CD4-positive, CD25-positive, alpha-beta regulatory T cell (primary cell): ENCODE data around the gene ATP6V0E1. TPM values are rescaled to one million over a fixed set of nuclear protein-coding genes. Genes with fewer than 3 reads are reported as not detected.
A peak's percentile ranks its signal among the peaks of the same experiment; 100 is the strongest.
"Not testable (repeated sequence)": the region's sequence is repeated elsewhere in the genome, so short reads cannot be mapped to it uniquely, and the experiment has no call there.

Source experiments
- ATAC-seq, 2 donors: fragments of 150-1000 bp; cut with Tn5 transposase; one replicate each; pipeline ENCODE4 v1.10.0; 2021; ENCODE audit warnings: low read depth in 2 of 2, moderate number of reproducible peaks in 2 of 2, moderate library complexity in 1 of 2
- DNase-seq, 3 donors: peaks; one replicate each; pipeline versions ENCODE4 v3.0.0 to v3.0.0-alpha.2; 2012 to 2022; ENCODE audit warnings: mixed read lengths in 1 of 3
- H3K27ac ChIP-seq: one replicate; pipeline ENCODE4 v1.7.0; 2013; ENCODE audit warnings: mild to moderate bottlenecking, low read length; ENCODE audit not compliant: insufficient read depth, poor library complexity, severe bottlenecking
- H3K27me3 ChIP-seq: one replicate; pipeline ENCODE4 v1.7.0; 2013; ENCODE audit warnings: low read length; ENCODE audit not compliant: control insufficient read depth, insufficient read depth
- H3K36me3 ChIP-seq: one replicate; pipeline ENCODE4 v1.7.0; 2013; ENCODE audit warnings: mild to moderate bottlenecking, low read length, moderate library complexity; ENCODE audit not compliant: control insufficient read depth, insufficient read depth
- H3K4me1 ChIP-seq: 2 replicates; pipeline ENCODE4 v1.7.0; 2013; ENCODE audit warnings: mild to moderate bottlenecking, low read length; ENCODE audit not compliant: insufficient read depth, control insufficient read depth, poor library complexity, severe bottlenecking
- H3K4me3 ChIP-seq: one replicate; pipeline ENCODE4 v1.7.0; 2013; ENCODE audit warnings: low read depth, mild to moderate bottlenecking, low read length, moderate library complexity
- H3K9me3 ChIP-seq, 2 experiments: 1 replicate in 1 of 2; 2 replicates in 1 of 2; pipeline ENCODE4 v1.7.0; 2013; ENCODE audit warnings: low read length in 2 of 2, mild to moderate bottlenecking in 1 of 2, moderate library complexity in 1 of 2; ENCODE audit not compliant: control insufficient read depth in 2 of 2
- H3K27ac Mint-ChIP-seq, 3 donors: one replicate each; pipeline ENCODE4 v1.8.0; 2020 to 2022; ENCODE audit warnings: mild to moderate bottlenecking in 3 of 3, mixed read lengths in 3 of 3, moderate library complexity in 2 of 3
- H3K27me3 Mint-ChIP-seq: one replicate; pipeline ENCODE4 v1.8.0; 2022; ENCODE audit warnings: mild to moderate bottlenecking, mixed read lengths
- H3K36me3 Mint-ChIP-seq: one replicate; pipeline ENCODE4 v1.8.0; 2020; ENCODE audit warnings: mixed read lengths
- H3K4me1 Mint-ChIP-seq, 4 donors: one replicate each; pipeline ENCODE4 v1.8.0; 2020 to 2022; ENCODE audit warnings: mixed read lengths in 4 of 4, mild to moderate bottlenecking in 1 of 4
- H3K4me3 Mint-ChIP-seq, 4 donors: one replicate each; pipeline ENCODE4 v1.8.0; 2020 to 2022; ENCODE audit warnings: mild to moderate bottlenecking in 4 of 4, mixed read lengths in 4 of 4, moderate library complexity in 3 of 4
- H3K9me3 Mint-ChIP-seq, 7 donors: one replicate each; pipeline ENCODE4 v1.8.0; 2020 to 2022; ENCODE audit warnings: mixed read lengths in 7 of 7, mild to moderate bottlenecking in 3 of 7, moderate library complexity in 2 of 7
- polyA plus RNA-seq, 4 donors: library from polyadenylated mRNA; unstranded; fragments of 300-500 nt; fragmentation: Illumina TruSeq; gene quantifications; one replicate each; pipeline ENCODE4 v1.2.3, GENCODE V29; 2021
- total RNA-seq: library from RNA; stranded (reverse); gene quantifications from one replicate; pipeline ENCODE4 v1.2.3, GENCODE V29; 2022

The ATP6V0E1 gene
- total and polyA plus RNA-seq, 5 donors from 2014 or later, result 106 to 691 (median 499) TPM

- Histone ChIP-seq H3K27me3 (no peaks in the 10 kb centered on the region), H3K4me1 (peaks cover 8% of the 10 kb centered on the region), H3K9me3 (no peaks in the 10 kb centered on the region), H3K4me3 (no peak overlapping the region), H3K27ac (no peak overlapping the region), H3K36me3 (no peaks in the 10 kb centered on the region)
- ATAC-seq (no peak), DNase-seq (no peak)
- no peaks in the 10 kb centered on the region for H3K27me3 Mint-ChIP-seq
- no peaks in the 10 kb centered on the region for H3K36me3 Mint-ChIP-seq
- H3K9me3 Mint-ChIP-seq, result no peaks in the 10 kb centered on the region
- no peak overlapping the region for H3K27ac Mint-ChIP-seq
- no peak overlapping the region for H3K4me3 Mint-ChIP-seq
- peaks cover 10 to 30% (median 19%) of the 10 kb centered on the region in 4 donors for H3K4me1 Mint-ChIP-seq
Measured at GRCh38 chr5:173042763-173043107, 59.2 kb downstream of the ATP6V0E1 start.

DNA sequence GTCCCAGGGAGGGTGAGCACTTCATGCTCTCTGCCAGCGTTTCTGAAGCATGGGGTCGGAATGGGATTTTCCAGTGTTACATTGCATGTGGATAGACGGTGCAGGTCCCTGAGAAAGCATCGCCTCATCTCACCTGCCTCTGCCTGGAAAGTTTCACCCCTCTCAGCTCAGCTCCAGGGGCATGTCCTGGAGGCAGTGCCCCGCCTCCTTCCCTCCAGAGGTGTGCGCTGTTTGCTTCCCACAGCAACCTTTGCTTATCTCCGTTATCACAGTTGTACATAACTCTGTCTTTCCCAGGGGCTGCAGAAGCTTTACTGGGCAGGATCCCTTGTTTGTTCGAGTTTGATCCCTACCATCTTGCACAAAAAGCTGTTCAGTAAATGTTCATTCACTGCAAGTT lies 61.9 kb downstream of the ATP6V0E1 start:
- Mint-ChIP-seq H3K9me3 (no peaks in the 10 kb centered on the region), H3K27me3 (no peaks in the 10 kb centered on the region), H3K36me3 (no peaks in the 10 kb centered on the region), H3K27ac (no peak overlapping the region), H3K4me3 (no peak overlapping the region), H3K4me1 (peaks cover 0 to 6% (median 2%) of the 10 kb centered on the region in 4 donors)
- Histone ChIP-seq H3K4me1 (no peaks in the 10 kb centered on the region), H3K27ac (no peak overlapping the region), H3K36me3 (no peaks in the 10 kb centered on the region), H3K4me3 (no peak overlapping the region), H3K27me3 (peaks cover under 1% of the 10 kb centered on the region), H3K9me3 (no peaks in the 10 kb centered on the region)
- no peak for ATAC-seq
- DNase-seq, result no peak

DNA sequence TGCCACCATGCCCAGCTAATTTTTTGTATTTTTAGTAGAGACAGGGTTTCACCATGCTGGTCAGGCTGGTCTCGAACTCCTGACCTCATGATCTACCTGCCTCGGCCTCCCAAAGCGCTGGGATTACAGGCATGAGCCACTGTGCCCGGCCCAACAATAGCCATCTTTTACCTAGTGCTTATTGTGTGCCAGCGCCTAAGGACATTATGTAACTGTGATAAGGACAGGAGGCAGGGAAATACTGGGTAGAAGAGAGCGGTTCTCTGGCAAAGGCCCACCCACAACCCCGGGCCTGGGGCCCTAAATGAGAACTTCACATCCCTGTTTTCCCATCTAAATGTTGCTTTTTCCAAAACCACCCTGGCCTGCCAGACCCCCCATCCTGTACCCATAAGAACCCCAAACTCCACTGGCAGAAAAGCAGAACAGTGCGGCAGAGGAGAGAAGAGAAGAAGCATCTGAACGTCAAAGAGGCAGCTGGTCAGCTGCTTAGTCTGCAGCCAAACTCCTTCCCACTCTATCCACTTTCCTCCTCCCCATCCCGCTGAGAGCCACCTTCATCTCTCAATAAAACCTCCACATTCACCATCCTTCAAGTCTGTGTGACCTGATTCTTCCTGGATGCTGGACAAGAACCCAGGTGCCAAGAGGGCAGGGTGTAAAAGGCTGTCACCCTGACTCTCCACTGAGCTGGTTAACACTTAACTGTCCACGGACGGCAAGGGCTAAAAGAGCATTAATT lies 63.7 kb downstream of the ATP6V0E1 start:
- not testable (repeated sequence) for H3K4me3 ChIP-seq, H3K27me3 ChIP-seq, H3K4me3 Mint-ChIP-seq, H3K9me3 ChIP-seq, H3K4me1 Mint-ChIP-seq, H3K9me3 Mint-ChIP-seq, H3K36me3 Mint-ChIP-seq, H3K4me1 ChIP-seq, H3K27ac ChIP-seq, ATAC-seq, H3K36me3 ChIP-seq, DNase-seq
- Mint-ChIP-seq H3K27me3 (peaks cover 10% of the 10 kb centered on the region), H3K27ac (peak overlapping the region in 1 of 3 donors; percentile 23)

- H3K36me3 Mint-ChIP-seq, result no peaks in the 10 kb centered on the region
- Histone ChIP-seq H3K27ac (no peak overlapping the region), H3K4me3 (no peak overlapping the region), H3K27me3 (peaks cover 4% of the 10 kb centered on the region), H3K4me1 (no peaks in the 10 kb centered on the region), H3K9me3 (no peaks in the 10 kb centered on the region), H3K36me3 (no peaks in the 10 kb centered on the region)
- peak overlapping the region in 2 of 3 donors; percentile 23 to 75 for H3K27ac Mint-ChIP-seq
- no peak for DNase-seq
- H3K4me3 Mint-ChIP-seq, result no peak overlapping the region
- H3K4me1 Mint-ChIP-seq, result peaks cover 4 to 6% (median 4%) of the 10 kb centered on the region in 4 donors
- H3K27me3 Mint-ChIP-seq, result peaks cover 10% of the 10 kb centered on the region
- no peak for ATAC-seq
- H3K9me3 Mint-ChIP-seq, result no peaks in the 10 kb centered on the region
Measured at GRCh38 chr5:173047838-173048105, 64.2 kb downstream of the ATP6V0E1 start.

DNA sequence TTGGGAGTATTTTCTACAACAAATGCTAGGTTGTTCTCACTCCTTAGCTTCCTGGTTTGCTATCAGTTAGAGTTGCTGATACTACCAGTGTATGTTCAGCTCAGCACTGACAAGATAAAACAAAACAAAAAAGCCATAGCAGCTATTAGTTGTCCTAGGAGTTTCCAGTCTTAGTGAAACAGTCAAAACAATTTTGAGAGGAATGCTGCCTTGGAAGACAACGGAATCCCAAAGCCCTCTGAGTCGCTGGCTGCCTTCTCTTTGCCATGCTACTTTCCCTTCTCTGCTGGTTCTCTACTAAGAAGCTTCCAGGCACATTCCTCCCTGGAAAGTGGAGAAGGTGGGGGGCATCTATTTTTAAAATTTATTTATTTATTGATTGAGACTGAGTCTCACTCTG lies 67.2 kb downstream of the ATP6V0E1 start:
- Mint-ChIP-seq H3K36me3 (no peaks in the 10 kb centered on the region), H3K4me1 (peaks cover 10 to 26% (median 14%) of the 10 kb centered on the region in 4 donors), H3K27me3 (peaks cover 10% of the 10 kb centered on the region), H3K4me3 (no peak overlapping the region), H3K27ac (peak overlapping the region in 1 of 3 donors; percentile 52), H3K9me3 (no peaks in the 10 kb centered on the region)
- no peak for DNase-seq
- peaks cover 4% of the 10 kb centered on the region for H3K27me3 ChIP-seq
- ATAC-seq, result no peak
- no peaks in the 10 kb centered on the region for H3K36me3 ChIP-seq
- H3K9me3 ChIP-seq, result no peaks in the 10 kb centered on the region
- H3K4me3 ChIP-seq, result no peak overlapping the region
- no peak overlapping the region for H3K27ac ChIP-seq
- H3K4me1 ChIP-seq, result peaks cover 9% of the 10 kb centered on the region

GRCh38 chr5:173051746-173052145 lies 68.2 kb downstream of the ATP6V0E1 start:
- Histone ChIP-seq H3K27ac (no peak overlapping the region), H3K4me1 (peaks cover 10% of the 10 kb centered on the region), H3K27me3 (peaks cover 4% of the 10 kb centered on the region), H3K4me3 (no peak overlapping the region), H3K9me3 (no peaks in the 10 kb centered on the region), H3K36me3 (no peaks in the 10 kb centered on the region)
- no peak overlapping the region for H3K27ac Mint-ChIP-seq
- DNase-seq, result no peak
- ATAC-seq, result no peak
- peaks cover 10% of the 10 kb centered on the region for H3K27me3 Mint-ChIP-seq
- H3K4me3 Mint-ChIP-seq, result peak overlapping the region in 2 of 4 donors; percentile 7 to 86
- peaks cover 11 to 28% (median 14%) of the 10 kb centered on the region in 4 donors for H3K4me1 Mint-ChIP-seq
- no peaks in the 10 kb centered on the region for H3K36me3 Mint-ChIP-seq
- H3K9me3 Mint-ChIP-seq, result no peaks in the 10 kb centered on the region

GRCh38 chr5:173053041-173053440 lies 69.5 kb downstream of the ATP6V0E1 start:
- no peaks in the 10 kb centered on the region for H3K36me3 ChIP-seq
- H3K27ac ChIP-seq, result no peak overlapping the region
- H3K27me3 ChIP-seq, result peaks cover 4% of the 10 kb centered on the region
- peaks cover 11 to 38% (median 16%) of the 10 kb centered on the region in 4 donors for H3K4me1 Mint-ChIP-seq
- DNase-seq, result no peak
- peak overlapping the region in 1 of 4 donors; percentile 45 for H3K4me3 Mint-ChIP-seq
- H3K9me3 Mint-ChIP-seq, result no peaks in the 10 kb centered on the region
- no peak overlapping the region for H3K4me3 ChIP-seq
- peaks cover 18% of the 10 kb centered on the region for H3K4me1 ChIP-seq
- peaks cover 10% of the 10 kb centered on the region for H3K27me3 Mint-ChIP-seq
- no peak for ATAC-seq
- no peaks in the 10 kb centered on the region for H3K9me3 ChIP-seq
- H3K27ac Mint-ChIP-seq, result no peak overlapping the region
- no peaks in the 10 kb centered on the region for H3K36me3 Mint-ChIP-seq

- Mint-ChIP-seq H3K4me1 (peaks cover 16 to 52% (median 21%) of the 10 kb centered on the region in 4 donors), H3K36me3 (peaks cover 4% of the 10 kb centered on the region), H3K4me3 (peak overlapping the region; percentile 89 to 96 (median 92)), H3K27ac (peak overlapping the region; percentile 97 to 98 (median 97)), H3K27me3 (peaks cover 10% of the 10 kb centered on the region), H3K9me3 (no peaks in the 10 kb centered on the region)
- no peaks in the 10 kb centered on the region for H3K9me3 ChIP-seq
- no peak for ATAC-seq
- H3K27me3 ChIP-seq, result peaks cover 4% of the 10 kb centered on the region
- H3K36me3 ChIP-seq, result peaks cover under 1% of the 10 kb centered on the region
- no peak for DNase-seq
- H3K4me1 ChIP-seq, result peaks cover 31% of the 10 kb centered on the region
- H3K27ac ChIP-seq, result peak overlapping the region; percentile 98
- peak overlapping the region; percentile 89 for H3K4me3 ChIP-seq
Measured at GRCh38 chr5:173055042-173055721, 71.6 kb downstream of the ATP6V0E1 start.
